ENCODE measurements around the gene ABL1. TPM values are rescaled to one million over a fixed set of nuclear protein-coding genes. Genes with fewer than 3 reads are reported as not detected.

The ABL1 gene
- total RNA-seq, 4 donors from 2014 or later = 22.1 to 51.7 (median 27.1) TPM

- peaks cover 0 to 9% (median 0%) of the 10 kb centered on the region in 3 donors for H3K4me1 ChIP-seq
- TF ChIP-seq POLR2A (IDR thresholded peaks at IDR 0.05) (no peak), CTCF (IDR thresholded peaks at IDR 0.05) (no peak)
- no peaks in the 10 kb centered on the region for H3K9me3 ChIP-seq
- intact Hi-C loops (cut with DNase I) = no loop called here
- H3K4me3 ChIP-seq = no peak overlapping the region
- peaks cover 0 to 92% (median 0%) of the 10 kb centered on the region in 4 donors for H3K27me3 ChIP-seq
- DNase-seq = no peak
- H3K27ac ChIP-seq = no peak overlapping the region
- no peaks in the 10 kb centered on the region for H3K36me3 ChIP-seq
- WGBS, 2 donors = 66 to 69% methylated on average over 18 to 29 of the region's 31 CpGs
Observed at GRCh38 chr9:130921989-130922892, 87.2 kb downstream of the ABL1 start.

GRCh38 chr9:130922893-130923610, 88.0 kb downstream of the ABL1 start:
- WGBS, 2 donors = 56 to 75% methylated on average over 2 to 3 of the region's 16 CpGs
- Histone ChIP-seq H3K36me3 (no peaks in the 10 kb centered on the region), H3K27me3 (peaks cover 0 to 87% (median 0%) of the 10 kb centered on the region in 4 donors), H3K9me3 (no peaks in the 10 kb centered on the region), H3K27ac (no peak overlapping the region), H3K4me3 (no peak overlapping the region), H3K4me1 (peaks cover under 1 to 17% (median 2%) of the 10 kb centered on the region in 3 donors)
- intact Hi-C loops (cut with DNase I) = no loop called here
- TF ChIP-seq CTCF (IDR thresholded peaks at IDR 0.05) (no peak), POLR2A (IDR thresholded peaks at IDR 0.05) (no peak)
- DNase-seq = no peak

GRCh38 chr9:130923611-130924447, 88.8 kb downstream of the ABL1 start:
- Histone ChIP-seq H3K36me3 (no peaks in the 10 kb centered on the region), H3K4me1 (peaks cover 7 to 21% (median 8%) of the 10 kb centered on the region in 3 donors), H3K9me3 (no peaks in the 10 kb centered on the region), H3K27me3 (peaks cover 0 to 86% (median 0%) of the 10 kb centered on the region in 4 donors), H3K4me3 (no peak overlapping the region), H3K27ac (no peak overlapping the region)
- intact Hi-C loops (cut with DNase I) = no loop called here
- DNase-seq = no peak
- 70 to 85% methylated on average over 2 to 15 of the region's 42 CpGs for WGBS, 2 donors
- TF ChIP-seq POLR2A (IDR thresholded peaks at IDR 0.05) (no peak), CTCF (IDR thresholded peaks at IDR 0.05) (no peak)

- peaks cover 8 to 20% (median 8%) of the 10 kb centered on the region in 3 donors for H3K4me1 ChIP-seq
- intact Hi-C loops (cut with DNase I) = no loop called here
- 80 to 100% methylated on average over 2 to 3 of the region's 10 CpGs for WGBS, 2 donors
- H3K9me3 ChIP-seq = no peaks in the 10 kb centered on the region
- TF ChIP-seq CTCF (IDR thresholded peaks at IDR 0.05) = no peak
- no peak for TF ChIP-seq POLR2A (IDR thresholded peaks at IDR 0.05)
- H3K36me3 ChIP-seq = no peaks in the 10 kb centered on the region
- H3K27ac ChIP-seq = no peak overlapping the region
- no peak overlapping the region for H3K4me3 ChIP-seq
- DNase-seq = no peak
- H3K27me3 ChIP-seq = peaks cover 0 to 86% (median 0%) of the 10 kb centered on the region in 4 donors
Observed at GRCh38 chr9:130924448-130924788, 89.4 kb downstream of the ABL1 start.

Data from esophagus squamous epithelium (tissue), 5 donors.